ENCODE measurements around the gene EFCAB8.

The EFCAB8 gene

DNA sequence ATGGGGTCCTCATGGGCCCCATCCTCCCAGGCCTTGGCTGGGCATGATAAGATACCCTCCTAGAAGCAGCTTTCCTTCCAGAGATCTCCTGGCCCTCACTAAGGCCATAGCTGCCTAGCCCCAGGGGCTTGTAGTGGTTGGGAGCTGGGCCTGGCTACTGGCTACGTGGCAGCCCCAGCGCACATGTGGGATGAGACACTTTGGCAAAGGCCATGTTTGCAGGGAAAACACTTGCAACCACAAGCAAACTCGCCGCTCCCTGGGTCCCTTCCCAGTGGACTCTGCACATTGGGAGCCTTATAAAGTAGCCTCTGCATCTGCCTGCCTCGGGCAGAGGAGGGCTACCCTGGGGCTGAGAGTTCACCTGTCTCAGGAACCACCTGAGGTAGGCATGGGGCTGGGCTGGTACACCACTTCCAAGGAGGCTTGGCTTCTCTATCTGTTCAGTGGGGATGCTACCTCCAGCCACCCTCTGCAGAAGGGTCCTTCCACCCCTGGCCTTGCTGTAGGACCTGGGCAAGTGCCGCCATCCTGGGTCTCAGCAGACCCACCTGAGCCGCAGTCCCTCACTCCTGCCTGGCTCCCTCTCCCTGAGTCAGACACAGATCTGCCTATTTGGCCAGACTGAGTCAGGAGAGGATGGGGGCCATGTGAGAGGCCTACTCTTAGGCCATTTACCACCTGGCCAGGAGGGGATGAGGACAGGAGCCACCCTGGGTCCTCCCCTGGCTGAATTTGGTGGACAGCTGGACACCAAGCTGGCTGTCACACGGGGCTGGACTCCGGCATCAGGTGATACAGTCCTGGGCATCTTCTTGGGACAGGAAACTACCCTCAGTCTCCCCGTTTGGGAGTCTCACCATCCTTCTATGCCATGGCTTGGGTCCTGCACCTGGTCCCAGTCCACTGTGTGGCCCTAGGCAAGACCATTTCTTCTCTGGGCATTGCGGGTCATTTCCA lies 148.9 kb downstream of the EFCAB8 start, which contains the start of gene BPIFB2:
BPIFB2 (plus strand) TSS at position 329 of the 960 bp plus-strand sequence. CDS start 871 bp downstream, outside the sequence.
- DNase-seq (ENCODE audit: low read depth in 2 of 2): no peak

DNA sequence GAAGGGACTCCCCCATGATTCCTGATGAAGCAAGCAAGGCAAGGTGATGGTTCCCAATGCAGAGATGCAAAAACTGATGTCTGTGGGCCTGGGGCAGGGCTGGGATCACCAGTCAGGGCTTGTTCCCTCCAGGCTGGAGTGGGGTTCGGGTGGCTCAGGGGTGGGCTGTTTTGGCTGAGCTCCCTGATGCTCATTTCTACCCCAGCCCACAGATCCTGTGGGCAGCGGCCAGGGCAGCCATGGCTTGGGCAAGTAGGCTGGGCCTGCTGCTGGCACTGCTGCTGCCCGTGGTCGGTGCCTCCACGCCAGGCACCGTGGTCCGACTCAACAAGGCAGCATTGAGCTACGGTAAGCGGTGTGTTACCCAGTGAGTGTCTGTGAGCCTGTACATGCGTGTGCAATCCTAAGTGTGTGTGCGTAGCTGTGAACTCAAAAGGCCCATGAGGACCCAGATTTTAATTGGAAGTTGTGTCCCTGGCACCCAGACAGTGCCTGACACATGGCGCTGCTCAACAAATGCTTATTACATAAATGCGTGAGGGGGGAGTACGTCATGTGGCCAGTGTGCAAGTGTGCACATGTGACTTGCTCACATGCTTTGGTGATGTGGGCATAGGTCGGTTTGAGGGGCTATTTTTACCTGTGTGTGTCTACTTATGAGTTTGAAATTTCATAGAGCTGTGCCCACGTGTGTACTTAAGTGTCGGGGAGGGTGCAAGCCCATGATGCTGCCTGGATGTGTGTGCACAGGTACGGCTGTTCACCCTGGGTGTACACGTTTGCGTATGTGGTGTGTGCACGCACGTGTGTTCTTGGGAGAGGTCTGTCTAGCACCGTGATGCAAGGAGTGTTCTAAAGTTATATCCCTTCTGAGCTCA lies 149.9 kb downstream of the EFCAB8 start:
- no peak for DNase-seq (ENCODE audit: low read depth in 2 of 2)

DNA sequence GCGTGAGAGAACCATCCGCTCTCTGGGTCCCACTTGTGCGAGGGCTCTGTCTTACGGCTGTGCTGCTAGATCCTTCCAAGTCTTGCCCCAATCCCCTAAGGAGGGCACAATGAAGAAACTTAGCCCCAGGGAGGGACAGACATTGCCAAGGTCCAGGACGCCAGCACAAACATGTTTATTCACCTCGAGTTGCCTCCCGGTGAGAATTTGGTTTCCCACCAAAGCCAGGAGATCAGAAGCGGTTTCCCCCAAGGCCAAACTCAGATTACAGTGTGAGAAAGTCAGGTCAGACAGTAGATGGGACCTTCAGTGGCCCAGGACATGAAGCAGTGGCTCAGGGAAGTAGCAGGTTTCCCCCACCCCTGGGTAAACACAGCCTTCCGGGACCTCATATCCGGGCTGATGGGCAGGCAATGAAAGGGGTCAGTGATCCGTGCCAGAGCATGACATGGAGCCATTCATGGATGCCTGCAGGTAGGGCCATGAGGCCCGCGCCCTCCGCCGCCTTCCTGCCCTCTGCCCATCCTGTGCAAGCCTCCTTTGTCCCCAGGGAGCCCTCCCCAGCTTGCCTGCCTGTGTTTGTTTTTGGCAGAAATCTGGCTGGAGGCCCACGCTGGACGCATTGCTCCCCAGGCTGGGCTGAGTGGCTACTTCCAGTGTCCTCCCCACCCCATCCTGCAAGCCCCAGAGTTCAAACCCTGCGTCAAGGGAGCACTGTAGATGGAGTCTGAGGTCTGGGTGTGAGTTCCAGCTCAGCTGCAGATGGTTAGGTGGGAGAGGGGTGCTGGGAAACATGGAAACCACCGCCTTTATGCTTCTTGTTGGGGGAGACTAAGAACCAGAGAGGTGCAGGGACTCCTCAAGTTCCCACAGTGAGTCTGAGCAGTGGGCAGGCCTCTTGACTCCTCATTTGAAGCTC lies 150.8 kb downstream of the EFCAB8 start:
- DNase-seq (ENCODE audit: low read depth in 2 of 2): no peak

DNA sequence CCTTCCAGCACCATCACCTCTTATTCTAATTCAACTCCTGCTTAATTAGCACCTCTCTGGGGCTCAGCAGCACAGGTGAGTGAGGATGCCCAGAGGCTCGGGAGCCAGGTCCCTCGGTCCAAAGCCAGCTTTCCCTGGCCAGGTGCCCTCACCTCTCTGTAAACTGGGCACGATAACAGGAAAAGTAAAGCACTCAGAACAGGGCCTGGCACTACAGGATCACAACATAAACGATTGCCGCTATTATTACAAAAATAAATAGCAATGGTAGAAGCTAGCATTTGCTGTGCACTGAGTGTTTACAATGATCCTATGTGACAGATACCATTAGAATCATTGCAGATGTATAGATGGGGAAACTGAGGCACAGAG lies 151.4 kb downstream of the EFCAB8 start:
- DNase-seq (ENCODE audit: low read depth in 2 of 2): no peak

DNA sequence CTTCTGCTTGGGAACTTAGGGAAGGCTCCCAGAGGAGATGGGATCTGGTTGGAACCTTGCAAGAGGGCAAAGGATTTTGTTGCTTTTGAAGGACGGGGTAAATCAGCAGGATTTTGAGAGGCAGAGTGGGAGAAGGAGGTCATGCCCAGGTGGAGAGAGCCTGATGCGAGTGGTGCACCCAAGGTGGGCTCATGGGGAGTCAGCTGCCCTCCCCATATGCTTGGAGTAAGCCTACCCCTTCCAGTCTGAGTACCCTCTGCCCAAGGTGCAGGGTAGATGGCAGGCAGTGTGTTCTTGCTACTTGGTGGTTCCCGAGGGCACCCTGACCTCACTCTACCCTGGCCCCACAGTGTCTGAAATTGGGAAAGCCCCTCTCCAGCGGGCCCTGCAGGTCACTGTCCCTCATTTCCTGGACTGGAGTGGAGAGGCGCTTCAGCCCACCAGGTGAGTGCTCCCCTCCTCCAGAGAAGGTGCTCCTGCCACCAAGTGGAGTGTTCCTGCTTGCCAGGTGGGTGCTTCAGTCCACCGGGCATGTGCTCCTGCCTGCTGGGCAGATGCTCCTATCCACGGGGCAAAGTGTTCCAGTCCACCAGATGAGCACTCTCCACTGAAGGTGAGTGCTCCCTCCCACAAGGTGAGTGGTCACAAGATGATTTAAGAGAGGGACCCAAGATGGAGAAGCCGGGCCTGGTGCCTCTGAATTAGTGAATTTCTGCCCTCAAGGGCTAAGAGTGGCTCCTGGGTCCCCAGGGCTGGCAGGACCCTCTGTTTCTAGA lies 152.1 kb downstream of the EFCAB8 start:
- DNase-seq (ENCODE audit: low read depth in 2 of 2): no peak

All from stimulated activated CD8-positive, alpha-beta memory T cell treated with anti-CD3 and anti-CD28 coated beads, Interleukin-2, amount 100 ng/mL, for 1 hour (primary cell).